Right lobe of liver (tissue), 4 donors: ENCODE results near the gene OBP2B.

Source experiments
- CTCF ChIP-seq, 4 donors: fragments of 200-600 bp in 3 of 4; fragments of 450-650 bp in 1 of 4; IDR thresholded peaks; one replicate each; pipeline versions ENCODE4 v1.5.1 to v1.8.0; 2016 to 2022; ENCODE audit warnings: antibody characterized with exemption in 4 of 4, mild to moderate bottlenecking in 2 of 4
- POLR2A ChIP-seq: fragments of 450-650 bp; IDR thresholded peaks from one replicate; pipeline ENCODE4 v1.6.1; 2017; ENCODE audit warnings: antibody characterized with exemption, mild to moderate bottlenecking
- donor health status: DM: no; HTN: no; CAD: no.
- donor health status: DM: no; HTN: no; CAD: no.
- donor health status: DM: no; HTN: yes; CAD: no.

GRCh38 chr9:133207540-133208170 lies 1.4 kb downstream of the OBP2B start:
- TF ChIP-seq POLR2A (no peak), CTCF (IDR thresholded peaks at IDR 0.05) (no peak)
